K562 (cell line): ENCODE measurements around the gene GTF2A2. TPM values are rescaled to one million over a fixed set of nuclear protein-coding genes. Genes with fewer than 3 reads are reported as not detected.

Source experiments
- ATAC-seq: fragments of 200-7000 bp; cut with Tn5 transposase; 3 replicates; pipeline ENCODE4 v1.9.1; 2020; ENCODE audit warnings: moderate library complexity
- BruUV-seq: library from RNA; stranded (reverse); fragments of 400-500 nt; replicated peaks from 2 replicates; lab custom pipeline; 2021; lab: Mats Ljungman, UMichigan
- CTCF ChIA-PET: fragments of 300-600 bp; formaldehyde crosslinking; extraction: SDS; loops from one replicate; lab custom pipeline; 2021; ENCODE audit warnings: low intra/inter-chr PET ratio; lab: Yijun Ruan, JAX
- POLR2A ChIA-PET: fragments of 300-600, 350-650 bp; sonication (Branson Sonifier 250); formaldehyde crosslinking; extraction: SDS; loops from one replicate; lab custom pipeline; 2021; ENCODE audit warnings: antibody characterized with exemption, inconsistent platforms; lab: Yijun Ruan, JAX
- DNase-seq, 4 experiments: peaks; one replicate each; pipeline versions ENCODE4 v3.0.0 to v3.0.0-alpha.2; 2011 to 2018; ENCODE audit warnings: low spot score in 3 of 4, mixed read lengths in 3 of 4; ENCODE audit errors: extremely low read depth in 1 of 4
- FAIRE-seq: peaks from 2 replicates; lab custom pipeline; 2011; peaks lifted over from hg19 to GRCh38; lab: Jason Lieb, UNC
- H2AFZ ChIP-seq: 2 replicates; pipeline ENCODE4 v1.6.0; 2011; ENCODE audit warnings: low read depth, low read length, control low read depth, inconsistent platforms
- H3K27ac ChIP-seq: fragments of 200-600 bp; 3 replicates; pipeline ENCODE4 v1.8.0; 2011; ENCODE audit warnings: low read depth, mild to moderate bottlenecking, control low read depth, inconsistent platforms, low read length, moderate library complexity, mixed read lengths; ENCODE audit errors: extremely low read depth
- H3K27me3 ChIP-seq, 2 experiments: fragments of 300-600 bp in 1 of 2; 2 replicates in 1 of 2; 3 replicates in 1 of 2; pipeline versions ENCODE4 v1.6.0 to v1.8.0; 2011; ENCODE audit warnings: inconsistent platforms in 2 of 2, low read length in 2 of 2, mild to moderate bottlenecking in 1 of 2, mixed read lengths in 1 of 2, moderate library complexity in 1 of 2; ENCODE audit not compliant: control insufficient read depth in 2 of 2, insufficient read depth in 2 of 2
- H3K36me3 ChIP-seq: fragments of 300-600 bp; 3 replicates; pipeline ENCODE4 v1.8.0; 2011; ENCODE audit warnings: mild to moderate bottlenecking, low read length, inconsistent platforms; ENCODE audit not compliant: control insufficient read depth, insufficient read depth
- H3K4me1 ChIP-seq, 2 experiments: fragments of 200-600 bp in 1 of 2; replicated peaks in 1 of 2; 2 replicates in 1 of 2; 3 replicates in 1 of 2; pipeline versions ENCODE4 v1.5.1 to v1.8.0; 2011; ENCODE audit warnings: inconsistent platforms in 2 of 2, low read length in 2 of 2, mild to moderate bottlenecking in 1 of 2, mixed read lengths in 1 of 2, moderate library complexity in 1 of 2; ENCODE audit not compliant: control insufficient read depth in 2 of 2, insufficient read depth in 2 of 2
- H3K4me2 ChIP-seq: 2 replicates; pipeline ENCODE4 v1.6.1; 2011; ENCODE audit warnings: low read length, control low read depth, inconsistent platforms, mixed read lengths; ENCODE audit not compliant: insufficient read depth
- H3K4me3 ChIP-seq: fragments of 200-600 bp; sonication (generic), shearing (Covaris generic); 2 replicates; pipeline ENCODE4 v1.5.1; 2016; ENCODE audit warnings: control low read depth, inconsistent platforms
- H3K79me2 ChIP-seq: fragments of 200-600 bp; 3 replicates; pipeline ENCODE4 v1.8.0; 2011; ENCODE audit warnings: low read length, inconsistent platforms; ENCODE audit not compliant: control insufficient read depth, insufficient read depth
- H3K9ac ChIP-seq, 2 experiments: 2 replicates each; pipeline versions ENCODE4 v1.6.0 to v1.6.1; 2011; ENCODE audit warnings: low read depth in 2 of 2, low read length in 2 of 2, control low read depth in 1 of 2, inconsistent platforms in 1 of 2, mild to moderate bottlenecking in 1 of 2, mixed read lengths in 1 of 2; ENCODE audit not compliant: insufficient read depth in 1 of 2
- H3K9me1 ChIP-seq: one replicate; pipeline ENCODE4 v1.6.0; 2011; ENCODE audit warnings: inconsistent platforms, mild to moderate bottlenecking, low read length, moderate library complexity; ENCODE audit not compliant: control insufficient read depth, insufficient read depth
- H3K9me3 ChIP-seq: replicated peaks from 2 replicates; pipeline ENCODE4 v1.5.1; 2011; ENCODE audit warnings: low read depth, low read length, inconsistent platforms; ENCODE audit not compliant: control insufficient read depth, insufficient read depth
- H4K20me1 ChIP-seq: replicated peaks from 2 replicates; pipeline ENCODE4 v1.6.1; 2011; ENCODE audit warnings: low read length, inconsistent platforms, mixed read lengths; ENCODE audit not compliant: control insufficient read depth, insufficient read depth
- C11orf30 ChIP-seq: fragments of 450-650 bp; IDR thresholded peaks from 2 replicates; pipeline ENCODE4 v1.6.1; 2016; ENCODE audit warnings: low read depth, mild to moderate bottlenecking
- HCFC1 ChIP-seq: IDR thresholded peaks from 2 replicates; pipeline ENCODE4 v1.6.1; 2012; ENCODE audit warnings: low read depth, low read length, improper control_type of control experiment
- HDAC2 ChIP-seq: fragments of 450-650 bp; IDR thresholded peaks from 2 replicates; pipeline ENCODE4 v1.6.1; 2016; ENCODE audit warnings: mild to moderate bottlenecking
- HNRNPLL ChIP-seq: fragments of 200-400 bp; formaldehyde crosslinking; IDR thresholded peaks from 2 replicates; pipeline ENCODE4 v1.6.1; 2017; ENCODE audit warnings: low read length, low read depth, mild to moderate bottlenecking; ENCODE audit not compliant: poor library complexity, severe bottlenecking
- MECOM ChIP-seq: fragments of 250-450 bp; sonication (Bioruptor Pico); IDR thresholded peaks from 2 replicates; pipeline ENCODE4 v1.8.0; 2022; ENCODE audit warnings: inconsistent platforms
- NR3C1 ChIP-seq: sonication (generic); formaldehyde crosslinking; IDR thresholded peaks from 2 replicates; pipeline ENCODE4 v1.8.1; 2022; ENCODE audit warnings: missing genetic modification reagents
- PATZ1 ChIP-seq: fragments of 250-450 bp; sonication (Bioruptor Pico); IDR thresholded peaks from 2 replicates; pipeline ENCODE4 v1.5.0; 2020; ENCODE audit warnings: mild to moderate bottlenecking, borderline replicate concordance
- SUPT5H ChIP-seq: fragments of 450-650 bp; IDR thresholded peaks from 2 replicates; pipeline ENCODE4 v1.6.1; 2016
- TAF7 ChIP-seq: fragments of 450-650 bp; IDR thresholded peaks from 2 replicates; pipeline ENCODE4 v1.6.1; 2016; ENCODE audit warnings: missing genetic modification characterization, missing compliant biosample characterization
- TCF7L2 ChIP-seq: fragments of 150-350 bp; IDR thresholded peaks from 2 replicates; pipeline ENCODE4 v1.6.1; 2016; ENCODE audit warnings: low read depth, mild to moderate bottlenecking, low read length, moderate library complexity
- ZFP30 ChIP-seq: fragments of 250-450 bp; sonication (Bioruptor Pico); IDR thresholded peaks from 2 replicates; pipeline ENCODE4 v1.8.0; 2022; ENCODE audit warnings: moderate library complexity, mild to moderate bottlenecking, inconsistent platforms, borderline replicate concordance
- ZHX1 ChIP-seq: fragments of 150-350 bp; conservative IDR thresholded peaks from 2 replicates; pipeline ENCODE4 v1.6.1; 2014; ENCODE audit warnings: low read length
- WGBS: fragments of 100-300 bp; shearing (Covaris generic); methylation state at CpG from one replicate; pipeline ENCODE4 v1.1.6; 2016; ENCODE audit warnings: low coverage, mixed read lengths; ENCODE audit not compliant: insufficient coverage; ENCODE audit errors: missing lambda C conversion rate; 5-methylcytosine and 5-hydroxymethylcytosine counted together
- in situ Hi-C: fragments of 300-500 bp; cut with MboI; formaldehyde crosslinking; loops from 4 replicates; pipeline ENCODE4 v1.15.0; 2018; ENCODE audit warnings: inconsistent platforms, mixed read lengths
- intact Hi-C: fragments of 100-400 bp; cut with micrococcal nuclease; formaldehyde crosslinking; loops from 2 replicates; pipeline ENCODE4 v1.14.2; 2022
- polyA plus RNA-seq, 8 experiments: library from polyadenylated mRNA; depleted of rRNA in 4 of 8; stranded (reverse) in 5 of 8; unstranded in 3 of 8; fragments of >200 nt; fragmentation: Nextera tagmentation in 2 of 8; fragmentation: Illumina TruSeq in 1 of 8; extraction: Ambion mirVana in 2 of 8; extraction: Trizol in 1 of 8; gene quantifications; 2 replicates each; pipeline versions ENCODE4 v1.2.1 to v1.2.3, GENCODE V29; 2011 to 2014; ENCODE audit warnings: inconsistent platforms in 1 of 8, missing spikeins in 1 of 8
- total RNA-seq, 7 experiments: library from RNA; depleted of rRNA in 6 of 7; stranded (reverse); fragments of >200 nt in 6 of 7; fragmentation: Illumina TruSeq in 2 of 7; extraction: Trizol in 2 of 7; gene quantifications; 2 replicates each; pipeline versions ENCODE4 v1.2.1 to v1.2.3, GENCODE V29; 2011 to 2021; ENCODE audit warnings: low replicate concordance in 1 of 7

The GTF2A2 gene
- total and polyA plus RNA-seq, 9 of the 15 experiments (the other 6 are each of a cell fraction or from before 2014, with no cell fraction given) = 128 to 656 (median 172) TPM

- no peak for TF ChIP-seq TCF7L2
- no peak for TF ChIP-seq NR3C1 (CRISPR knock-in tag)
- no peak for TF ChIP-seq HCFC1
- intact Hi-C loops (no loop called here), in situ Hi-C loops (no loop called here)
- H3K4me3 ChIP-seq = no peak overlapping the region
- ATAC-seq (no peak), DNase-seq (no peak), FAIRE-seq (no peak)
- H3K9me3 ChIP-seq = no peaks in the 10 kb centered on the region
- no peaks in the 10 kb centered on the region for H3K9me1 ChIP-seq
- no peak overlapping the region for H3K4me2 ChIP-seq
- WGBS = 6% methylated on average over 5 of the region's 5 CpGs
- H3K36me3 ChIP-seq = no peaks in the 10 kb centered on the region
- no peak overlapping the region for H3K27ac ChIP-seq
- H4K20me1 ChIP-seq = no peaks in the 10 kb centered on the region
- H3K9ac ChIP-seq = no peak overlapping the region
- BruUV-seq = no TSS peak
- no peaks in the 10 kb centered on the region for H3K79me2 ChIP-seq
- ChIA-PET CTCF (no interaction called here), POLR2A (no interaction called here)
- H2AFZ ChIP-seq = no peak overlapping the region
- H3K27me3 ChIP-seq = peaks cover 8 to 21% of the 10 kb centered on the region in 2 experiments; a peak in 3 of 5 replicates
- H3K4me1 ChIP-seq = no peaks in the 10 kb centered on the region
Observed at GRCh38 chr15:59615661-59616060, 41.7 kb downstream of the GTF2A2 start.

- no peaks in the 10 kb centered on the region for H3K79me2 ChIP-seq
- no peak for ATAC-seq
- no peak for DNase-seq
- no peak for TF ChIP-seq ZFP30 (CRISPR knock-in tag)
- no peak for TF ChIP-seq TAF7
- TF ChIP-seq C11orf30 = no peak
- no peak for TF ChIP-seq SUPT5H
- no peak for TF ChIP-seq HDAC2
- TF ChIP-seq MECOM (CRISPR knock-in tag) = no peak
- no peak for TF ChIP-seq HNRNPLL
- TF ChIP-seq ZHX1 = no peak
- TF ChIP-seq PATZ1 (CRISPR knock-in tag) = no peak
- H3K4me3 ChIP-seq = no peak overlapping the region
- intact Hi-C loops = no loop called here
- H3K27me3 ChIP-seq = peaks cover 8 to 17% of the 10 kb centered on the region in 2 experiments; a peak in 3 of 5 replicates
- H3K27ac ChIP-seq = no peak overlapping the region
- FAIRE-seq = no peak
- no TSS peak for BruUV-seq
- no peaks in the 10 kb centered on the region for H3K36me3 ChIP-seq
- no peaks in the 10 kb centered on the region for H3K9me1 ChIP-seq
- in situ Hi-C loops = no loop called here
- H3K9me3 ChIP-seq = no peaks in the 10 kb centered on the region
- ChIA-PET POLR2A (no interaction called here), CTCF (no interaction called here)
- no peak overlapping the region for H2AFZ ChIP-seq
- H3K4me2 ChIP-seq = no peak overlapping the region
- no peaks in the 10 kb centered on the region for H4K20me1 ChIP-seq
- no peaks in the 10 kb centered on the region for H3K4me1 ChIP-seq
- WGBS = 4% methylated on average over 7 of the region's 7 CpGs
- no peak overlapping the region for H3K9ac ChIP-seq
Observed at GRCh38 chr15:59614153-59614552, 43.2 kb downstream of the GTF2A2 start.
